ENCODE results near the gene SPNS2.

DNA sequence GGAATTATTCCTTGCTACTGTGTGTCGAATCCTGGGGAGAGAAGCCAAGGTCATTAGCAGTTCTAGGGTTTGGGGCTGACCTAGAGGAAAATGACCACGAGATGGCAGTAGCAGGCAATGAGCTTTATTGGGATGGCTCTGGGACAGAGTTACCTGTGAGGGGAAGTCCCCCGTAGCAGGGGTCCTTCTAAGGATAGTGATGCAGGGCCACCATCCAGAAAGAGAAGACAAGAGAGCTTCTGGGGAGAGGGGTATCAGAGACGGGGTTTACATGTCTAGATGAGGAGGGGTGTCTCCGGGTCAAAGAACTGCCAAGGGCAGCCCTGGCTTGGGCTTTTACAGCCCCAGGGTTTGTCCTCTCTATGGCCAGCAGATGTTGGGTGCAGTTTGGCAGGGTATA lies 68.1 kb downstream of the SPNS2 start:
- no peak for TF ChIP-seq POLR2A (IDR thresholded peaks at IDR 0.05; ENCODE audit: low read depth)
- TF ChIP-seq CTCF (IDR thresholded peaks at IDR 0.05), result peak; percentile 72 to 79 (median 78)
- no peak for TF ChIP-seq EP300 (IDR thresholded peaks at IDR 0.05)
- no peak for TF ChIP-seq POLR2AphosphoS5 (IDR thresholded peaks at IDR 0.05)
